Gastrocnemius medialis (tissue), 4 donors: Measurements from ENCODE around the gene ANKRD53.

Experiments used
- POLR2A ChIP-seq, 2 donors: fragments of 450-650 bp; IDR thresholded peaks; one replicate each; pipeline ENCODE4 v1.6.1; 2017; ENCODE audit warnings: antibody characterized with exemption in 2 of 2, mild to moderate bottlenecking in 2 of 2, moderate library complexity in 2 of 2
- TF ChIP-seq, protein P1 (sequence below), 5 experiments: fragments of 450-650 bp in 3 of 5; fragments of 200-600 bp in 2 of 5; sonication (generic) in 2 of 5; IDR thresholded peaks in 4 of 5; conservative IDR thresholded peaks in 1 of 5; 1 replicate in 4 of 5; 2 replicates in 1 of 5; pipeline ENCODE4 v1.5.1; 2016 to 2019; ENCODE audit warnings: antibody characterized with exemption in 5 of 5, mild to moderate bottlenecking in 3 of 5, moderate library complexity in 3 of 5

GRCh38 chr2:70958759-70959158 lies 19.7 kb upstream of the ANKRD53 start:
- TF ChIP-seq, protein P1, sequence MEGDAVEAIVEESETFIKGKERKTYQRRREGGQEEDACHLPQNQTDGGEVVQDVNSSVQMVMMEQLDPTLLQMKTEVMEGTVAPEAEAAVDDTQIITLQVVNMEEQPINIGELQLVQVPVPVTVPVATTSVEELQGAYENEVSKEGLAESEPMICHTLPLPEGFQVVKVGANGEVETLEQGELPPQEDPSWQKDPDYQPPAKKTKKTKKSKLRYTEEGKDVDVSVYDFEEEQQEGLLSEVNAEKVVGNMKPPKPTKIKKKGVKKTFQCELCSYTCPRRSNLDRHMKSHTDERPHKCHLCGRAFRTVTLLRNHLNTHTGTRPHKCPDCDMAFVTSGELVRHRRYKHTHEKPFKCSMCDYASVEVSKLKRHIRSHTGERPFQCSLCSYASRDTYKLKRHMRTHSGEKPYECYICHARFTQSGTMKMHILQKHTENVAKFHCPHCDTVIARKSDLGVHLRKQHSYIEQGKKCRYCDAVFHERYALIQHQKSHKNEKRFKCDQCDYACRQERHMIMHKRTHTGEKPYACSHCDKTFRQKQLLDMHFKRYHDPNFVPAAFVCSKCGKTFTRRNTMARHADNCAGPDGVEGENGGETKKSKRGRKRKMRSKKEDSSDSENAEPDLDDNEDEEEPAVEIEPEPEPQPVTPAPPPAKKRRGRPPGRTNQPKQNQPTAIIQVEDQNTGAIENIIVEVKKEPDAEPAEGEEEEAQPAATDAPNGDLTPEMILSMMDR (IDR thresholded peaks at IDR 0.05 in 4 of 5, conservative IDR thresholded peaks at IDR 0.05 in 1 of 5), result no peak
- TF ChIP-seq POLR2A (IDR thresholded peaks at IDR 0.05), result no peak
